IMR-90 (cell line): ENCODE measurements around the gene PRPF8. TPM values are rescaled to one million over a fixed set of nuclear protein-coding genes. Genes with fewer than 3 reads are reported as not detected.

Experiments
- ATAC-seq: fragments of 200-7000 bp; cut with Tn5 transposase; 2 replicates; pipeline ENCODE4 v1.9.1; 2020; ENCODE audit warnings: low read depth, mild to moderate bottlenecking, moderate library complexity
- BruUV-seq: library from RNA; stranded (reverse); fragments of 400-500 nt; replicated peaks from 2 replicates; lab custom pipeline; 2021; lab: Mats Ljungman, UMichigan
- CTCF ChIA-PET: fragments of 300-600 bp; formaldehyde crosslinking; extraction: SDS; loops from one replicate; lab custom pipeline; 2021; ENCODE audit warnings: antibody characterized with exemption; lab: Yijun Ruan, JAX
- POLR2A ChIA-PET: fragments of 300-600 bp; sonication (Branson Sonifier 250); formaldehyde crosslinking; loops from one replicate; lab custom pipeline; 2022; ENCODE audit warnings: antibody characterized with exemption; ENCODE audit not compliant: unreplicated experiment; lab: Charles Lee
- DNase-seq: peaks from one replicate; pipeline ENCODE4 v3.0.0; 2013
- H2AFZ ChIP-seq: replicated peaks from 2 replicates; pipeline ENCODE3; 2013; ENCODE audit warnings: low read length, mild to moderate bottlenecking; ENCODE audit not compliant: poor library complexity
- H2AK5ac ChIP-seq: 2 replicates; pipeline ENCODE4 v1.6.1; 2013; ENCODE audit warnings: low read depth, low read length, inconsistent platforms
- H2AK9ac ChIP-seq: replicated peaks from 2 replicates; pipeline ENCODE3; 2013; ENCODE audit warnings: mild to moderate bottlenecking, low read depth, low read length, moderate library complexity; ENCODE audit not compliant: poor library complexity
- H2BK120ac ChIP-seq: 2 replicates; pipeline ENCODE4 v1.6.1; 2013; ENCODE audit warnings: low read depth, low read length, inconsistent platforms
- H2BK15ac ChIP-seq: 3 replicates; pipeline ENCODE4 v1.6.1; 2013; ENCODE audit warnings: low read depth, low read length, inconsistent platforms
- H2BK20ac ChIP-seq: 2 replicates; pipeline ENCODE4 v1.6.1; 2013; ENCODE audit warnings: low read depth, mild to moderate bottlenecking, inconsistent platforms, low read length, moderate library complexity
- H2BK5ac ChIP-seq: 2 replicates; pipeline ENCODE4 v1.6.1; 2013; ENCODE audit warnings: mild to moderate bottlenecking, low read depth, low read length, inconsistent platforms; ENCODE audit not compliant: poor library complexity, severe bottlenecking
- H3K14ac ChIP-seq: replicated peaks from 2 replicates; pipeline ENCODE4 v1.6.1; 2013; ENCODE audit warnings: low read depth, low read length, inconsistent platforms
- H3K18ac ChIP-seq: 2 replicates; pipeline ENCODE4 v1.6.1; 2013; ENCODE audit warnings: low read depth, low read length, control low read depth
- H3K23ac ChIP-seq: 2 replicates; pipeline ENCODE4 v1.6.1; 2013; ENCODE audit warnings: low read depth, low read length, inconsistent platforms
- H3K27ac ChIP-seq: 2 replicates; pipeline ENCODE4 v1.5.1; 2013; ENCODE audit warnings: mild to moderate bottlenecking, control low read depth, low read length; ENCODE audit not compliant: insufficient read depth
- H3K27me3 ChIP-seq: 2 replicates; pipeline ENCODE4 v1.6.1; 2013; ENCODE audit warnings: low read length; ENCODE audit not compliant: control insufficient read depth, insufficient read depth
- H3K36me3 ChIP-seq: 2 replicates; pipeline ENCODE4 v1.6.1; 2013; ENCODE audit warnings: low read length, mixed read lengths; ENCODE audit not compliant: control insufficient read depth, insufficient read depth
- H3K4ac ChIP-seq: 2 replicates; pipeline ENCODE4 v1.6.1; 2013; ENCODE audit warnings: low read depth, low read length, inconsistent platforms
- H3K4me1 ChIP-seq: 2 replicates; pipeline ENCODE4 v1.6.1; 2013; ENCODE audit warnings: low read length, mixed read lengths; ENCODE audit not compliant: control insufficient read depth, insufficient read depth
- H3K4me2 ChIP-seq: 2 replicates; pipeline ENCODE4 v1.6.1; 2013; ENCODE audit warnings: low read depth, mild to moderate bottlenecking, control low read depth, low read length, moderate library complexity
- H3K4me3 ChIP-seq: 2 replicates; pipeline ENCODE4 v1.5.1; 2013; ENCODE audit warnings: low read depth, mild to moderate bottlenecking, control low read depth, low read length, moderate library complexity; ENCODE audit not compliant: insufficient read depth
- H3K56ac ChIP-seq: 2 replicates; pipeline ENCODE4 v1.6.1; 2013; ENCODE audit warnings: low read length, inconsistent platforms; ENCODE audit not compliant: insufficient read depth; ENCODE audit errors: extremely low read depth
- H3K79me1 ChIP-seq, 2 experiments: 2 replicates each; pipeline ENCODE4 v1.6.1; 2013; ENCODE audit warnings: low read length in 2 of 2, inconsistent platforms in 1 of 2, low read depth in 1 of 2
- H3K9ac ChIP-seq: 2 replicates; pipeline ENCODE4 v1.6.1; 2013; ENCODE audit warnings: low read depth, low read length, control low read depth
- H3K9me1 ChIP-seq: 2 replicates; pipeline ENCODE4 v1.6.1; 2013; ENCODE audit warnings: low read length, inconsistent platforms; ENCODE audit not compliant: insufficient read depth
- H3K9me3 ChIP-seq: 2 replicates; pipeline ENCODE4 v1.6.1; 2013; ENCODE audit warnings: low read length; ENCODE audit not compliant: control insufficient read depth, insufficient read depth
- H4K20me1 ChIP-seq: 2 replicates; pipeline ENCODE4 v1.6.1; 2013; ENCODE audit warnings: low read length, inconsistent platforms; ENCODE audit not compliant: insufficient read depth
- H4K5ac ChIP-seq: 2 replicates; pipeline ENCODE4 v1.6.1; 2013; ENCODE audit warnings: mild to moderate bottlenecking, low read depth, low read length, control low read depth
- H4K8ac ChIP-seq, 2 experiments: 2 replicates each; pipeline ENCODE4 v1.6.1; 2013; ENCODE audit warnings: low read depth in 2 of 2, low read length in 2 of 2, control low read depth in 1 of 2, inconsistent platforms in 1 of 2
- H4K91ac ChIP-seq: 2 replicates; pipeline ENCODE4 v1.6.1; 2013; ENCODE audit warnings: low read depth, low read length, inconsistent platforms; ENCODE audit not compliant: insufficient read depth
- NFE2L2 ChIP-seq: fragments of 150-350 bp; IDR thresholded peaks from 2 replicates; pipeline ENCODE4 v1.6.1; 2016; ENCODE audit warnings: low read depth, mild to moderate bottlenecking, low read length
- RAD21 ChIP-seq: IDR thresholded peaks from 2 replicates; pipeline ENCODE4 v1.6.1; 2012; ENCODE audit warnings: low read length, improper control_type of control experiment
- RFX5 ChIP-seq: IDR thresholded peaks from 2 replicates; pipeline ENCODE4 v1.8.0; 2012; ENCODE audit warnings: low read depth, mild to moderate bottlenecking, low read length, moderate library complexity
- SMC3 ChIP-seq: fragments of 150-350 bp; IDR thresholded peaks from 2 replicates; pipeline ENCODE4 v1.6.1; 2016; ENCODE audit warnings: low read depth, mild to moderate bottlenecking, antibody characterized with exemption, low read length, moderate library complexity
- WGBS, 2 experiments: methylation state at CpG; one replicate each; pipeline versions ENCODE4 v1.1.5 to v1.1.7; 2013; ENCODE audit warnings: missing lambda C conversion rate in 2 of 2; ENCODE audit not compliant: insufficient read length in 1 of 2; ENCODE audit errors: extremely low coverage in 2 of 2; 5-methylcytosine and 5-hydroxymethylcytosine counted together
- dilution Hi-C: fragments of 300-500 bp; cut with HindIII; formaldehyde crosslinking; loops from one replicate; pipeline ENCODE4 v1.14.3; 2018; ENCODE audit warnings: low sequenced_read_pairs; ENCODE audit not compliant: unreplicated experiment
- in situ Hi-C: fragments of 300-500 bp; cut with MboI; formaldehyde crosslinking; loops from 3 replicates; pipeline ENCODE4 v1.14.3; 2019; ENCODE audit warnings: low sequenced_read_pairs, inconsistent platforms, mixed read lengths
- intact Hi-C: fragments of 100-400 bp; cut with micrococcal nuclease; formaldehyde crosslinking; loops from 2 replicates; pipeline ENCODE4 v1.10.0; 2022
- polyA plus RNA-seq, 3 experiments: library from polyadenylated mRNA; depleted of rRNA; stranded (reverse); fragments of >200 nt; gene quantifications; 2 replicates each; pipeline ENCODE4 v1.2.3, GENCODE V29; 2012; ENCODE audit warnings: low replicate concordance in 1 of 3
- total RNA-seq: library from RNA; depleted of rRNA; stranded (reverse); fragments of >200 nt; gene quantifications from 2 replicates; pipeline ENCODE4 v1.2.3, GENCODE V29; 2012
- TF ChIP-seq, protein P1 (sequence below): fragments of 150-350 bp; IDR thresholded peaks from 2 replicates; pipeline ENCODE4 v1.6.1; 2016; ENCODE audit warnings: low read depth, mild to moderate bottlenecking, low read length, moderate library complexity, borderline replicate concordance
- TF ChIP-seq, protein P2 (sequence below): conservative IDR thresholded peaks from 2 replicates; pipeline ENCODE4 v1.5.1; 2012; ENCODE audit warnings: mild to moderate bottlenecking, low read depth, low read length, improper control_type of control experiment

The PRPF8 gene
- total and polyA plus RNA-seq, 2 of the 4 experiments (the other 2 are of a cell fraction): 141 to 160 TPM

DNA sequence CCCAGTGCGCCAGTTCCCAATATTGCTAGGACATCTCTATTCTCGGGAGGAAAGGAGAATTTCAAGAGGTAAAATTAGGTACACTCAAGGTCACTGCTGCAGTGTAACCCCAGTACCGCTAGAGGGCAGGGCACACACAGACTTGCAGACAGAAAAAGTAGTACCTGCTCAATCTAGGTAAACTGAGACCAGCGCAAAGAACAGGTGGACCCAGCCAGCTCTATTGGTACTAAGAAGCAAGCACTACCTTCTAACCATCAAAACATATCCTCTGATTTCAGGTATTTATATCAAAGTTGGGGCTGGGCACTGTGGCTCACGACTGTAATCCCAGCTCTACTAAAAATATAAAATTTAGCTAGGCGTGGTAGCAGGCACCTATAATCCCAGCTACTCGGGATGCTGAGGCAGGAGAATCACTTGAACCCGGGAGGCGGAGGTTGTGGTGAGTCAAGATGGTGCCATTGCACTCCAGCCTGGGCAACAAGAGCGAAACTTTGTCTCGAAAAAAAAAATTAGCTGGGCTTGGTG, 36.3 kb upstream of the PRPF8 start:
- no peak overlapping the region for H2BK5ac ChIP-seq
- no peak overlapping the region for H2AK5ac ChIP-seq
- no peak overlapping the region for H4K5ac ChIP-seq
- H3K9me3 ChIP-seq: no peaks in the 10 kb centered on the region
- CTCF ChIA-PET: interaction anchor here (0.6 to 5.1 kb wide), 4 partner anchors 36 to 145 kb away, joined by 3 to 31 read pairs (median 4); no protein-coding TSS in a partner anchor
- H2BK20ac ChIP-seq: no peak overlapping the region
- H3K23ac ChIP-seq: no peak overlapping the region
- H2AFZ ChIP-seq: peak overlapping the region; percentile 67
- ATAC-seq: no peak
- peaks cover 7 to 27% of the 10 kb centered on the region in 2 experiments; a peak in 3 of 4 replicates for H3K79me1 ChIP-seq
- H3K56ac ChIP-seq: no peak overlapping the region
- H3K4me2 ChIP-seq: no peak overlapping the region
- H3K4me1 ChIP-seq: peaks cover 14% of the 10 kb centered on the region
- no peak overlapping the region for H3K18ac ChIP-seq
- H3K4me3 ChIP-seq: no peak overlapping the region
- dilution Hi-C loops: no loop called here
- peak overlapping the region; percentile 87 for H2AK9ac ChIP-seq
- H3K4ac ChIP-seq: no peak overlapping the region
- H4K8ac ChIP-seq: peak overlapping the region in 1 of 2 experiments; percentile 31; a peak in 1 of 4 replicates
- intact Hi-C loops: loop anchor here (1.0 kb wide), 1 partner anchor 63 kb away; no protein-coding TSS in a partner anchor
- no peaks in the 10 kb centered on the region for H4K20me1 ChIP-seq
- H3K27ac ChIP-seq: no peak overlapping the region
- no peak overlapping the region for H3K9ac ChIP-seq
- WGBS, 2 experiments: 0% methylated on average over 2 of the region's 11 CpGs; no CpG with 5 or more reads in 1 of the 2 experiments
- H2BK120ac ChIP-seq: no peak overlapping the region
- no peak overlapping the region for H3K14ac ChIP-seq
- H4K91ac ChIP-seq: no peak overlapping the region
- no TSS peak for BruUV-seq
- in situ Hi-C loops: loop anchor here (5.0 to 25.0 kb wide), 2 partner anchors 66 to 316 kb away; partner anchors contain the start of genes DPH1, OVCA2 and RTN4RL1
- H3K36me3 ChIP-seq: peaks cover 1% of the 10 kb centered on the region; the same call in 1 of the 2 replicates
- TF ChIP-seq RFX5 (no peak), SMC3 (peak; percentile 81), NFE2L2 (no peak), RAD21 (peak; percentile 86)
- TF ChIP-seq, protein P1, sequence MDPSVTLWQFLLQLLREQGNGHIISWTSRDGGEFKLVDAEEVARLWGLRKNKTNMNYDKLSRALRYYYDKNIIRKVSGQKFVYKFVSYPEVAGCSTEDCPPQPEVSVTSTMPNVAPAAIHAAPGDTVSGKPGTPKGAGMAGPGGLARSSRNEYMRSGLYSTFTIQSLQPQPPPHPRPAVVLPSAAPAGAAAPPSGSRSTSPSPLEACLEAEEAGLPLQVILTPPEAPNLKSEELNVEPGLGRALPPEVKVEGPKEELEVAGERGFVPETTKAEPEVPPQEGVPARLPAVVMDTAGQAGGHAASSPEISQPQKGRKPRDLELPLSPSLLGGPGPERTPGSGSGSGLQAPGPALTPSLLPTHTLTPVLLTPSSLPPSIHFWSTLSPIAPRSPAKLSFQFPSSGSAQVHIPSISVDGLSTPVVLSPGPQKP: no peak
- TF ChIP-seq, protein P2, sequence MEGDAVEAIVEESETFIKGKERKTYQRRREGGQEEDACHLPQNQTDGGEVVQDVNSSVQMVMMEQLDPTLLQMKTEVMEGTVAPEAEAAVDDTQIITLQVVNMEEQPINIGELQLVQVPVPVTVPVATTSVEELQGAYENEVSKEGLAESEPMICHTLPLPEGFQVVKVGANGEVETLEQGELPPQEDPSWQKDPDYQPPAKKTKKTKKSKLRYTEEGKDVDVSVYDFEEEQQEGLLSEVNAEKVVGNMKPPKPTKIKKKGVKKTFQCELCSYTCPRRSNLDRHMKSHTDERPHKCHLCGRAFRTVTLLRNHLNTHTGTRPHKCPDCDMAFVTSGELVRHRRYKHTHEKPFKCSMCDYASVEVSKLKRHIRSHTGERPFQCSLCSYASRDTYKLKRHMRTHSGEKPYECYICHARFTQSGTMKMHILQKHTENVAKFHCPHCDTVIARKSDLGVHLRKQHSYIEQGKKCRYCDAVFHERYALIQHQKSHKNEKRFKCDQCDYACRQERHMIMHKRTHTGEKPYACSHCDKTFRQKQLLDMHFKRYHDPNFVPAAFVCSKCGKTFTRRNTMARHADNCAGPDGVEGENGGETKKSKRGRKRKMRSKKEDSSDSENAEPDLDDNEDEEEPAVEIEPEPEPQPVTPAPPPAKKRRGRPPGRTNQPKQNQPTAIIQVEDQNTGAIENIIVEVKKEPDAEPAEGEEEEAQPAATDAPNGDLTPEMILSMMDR: peak; percentile 89
- POLR2A ChIA-PET: no interaction called here
- DNase-seq: peak; percentile 56
- peaks cover 11% of the 10 kb centered on the region for H3K9me1 ChIP-seq
- no peaks in the 10 kb centered on the region for H3K27me3 ChIP-seq
- no peak overlapping the region for H2BK15ac ChIP-seq
